Measurements from ENCODE around the gene TRIM10. TPM values are rescaled to one million over a fixed set of nuclear protein-coding genes. Genes with fewer than 3 reads are reported as not detected.

Gene TRIM10
- total and polyA plus RNA-seq, 2 donors (not counting 1 experiment from before 2014, with no cell fraction given), result not detected

GRCh38 chr6:30135757-30136156 lies 25.3 kb downstream of the TRIM10 start, which contains the start of gene TRIM40:
TRIM40 (plus strand) TSS chr6:30136140; CDS start chr6:30137037, 897 bp downstream.
- Mint-ChIP-seq H3K4me3 (no peak within 1 kb of the TSS), H3K4me1 (peaks cover 3% of the 10 kb centered on the region), H3K27me3 (peaks cover 50% of the 10 kb centered on the region), H3K27ac (no peak within 1 kb of the TSS), H3K9me3 (ENCODE audit: insufficient read depth) (no peaks in the 10 kb centered on the region)
- intact Hi-C loops (cut with micrococcal nuclease), result loop anchor here (10.0 kb wide), 1 partner anchor 121 kb away; no protein-coding TSS in a partner anchor
- no peak within 1 kb of the TSS for H3K9ac ChIP-seq (ENCODE audit: low read length)
- no peaks in the 10 kb centered on the region for H3K36me3 ChIP-seq (replicated peaks in 1 of 2; ENCODE audit: control extremely low read depth in 1 of 2, control insufficient read depth in 1 of 2, extremely low read depth in 1 of 2, insufficient read depth in 2 of 2, low read length in 1 of 2)
- no peak within 1 kb of the TSS for H3K4me3 ChIP-seq (ENCODE audit: control extremely low read depth in 1 of 5, extremely low read depth in 1 of 5, insufficient read depth in 1 of 5, low read depth in 2 of 5, low read length in 4 of 5)
- WGBS (ENCODE audit: insufficient coverage), result no CpG with 5 or more reads among the region's 4 CpGs
- no peak within 1 kb of the TSS for H2AFZ ChIP-seq (ENCODE audit: insufficient read depth, low read depth, low read length, poor library complexity, severe bottlenecking)
- no peak within 1 kb of the TSS for H3K4me2 ChIP-seq (replicated peaks; ENCODE audit: low read depth, low read length, poor library complexity, severe bottlenecking)
- DNase-seq (no peak), ATAC-seq (ENCODE audit: low read depth) (no peak)
- no peak within 1 kb of the TSS for H3K27ac ChIP-seq (ENCODE audit: low read length in 2 of 2)
- TF ChIP-seq EZH2 (IDR thresholded peaks at IDR 0.05; ENCODE audit: borderline replicate concordance, insufficient read depth, low read depth, low read length, poor library complexity, severe bottlenecking) (no peak), CTCF (IDR thresholded peaks at IDR 0.05) (no peak)
- H4K20me1 ChIP-seq (ENCODE audit: control insufficient read depth, insufficient read depth, low read length, poor library complexity, severe bottlenecking), result no peaks in the 10 kb centered on the region
- H3K79me2 ChIP-seq (ENCODE audit: control insufficient read depth, insufficient read depth, low read length), result no peaks in the 10 kb centered on the region
- H3K4me1 ChIP-seq (ENCODE audit: control insufficient read depth in 2 of 2, insufficient read depth in 2 of 2, low read length in 2 of 2), result peaks cover 2% of the 10 kb centered on the region in 2 donors
- CTCF ChIA-PET, result interaction anchor here (0.7 to 1.5 kb wide), 2 partner anchors 31 to 33 kb away, joined by 3 to 6 read pairs; no protein-coding TSS in a partner anchor
- H3K9me3 ChIP-seq (ENCODE audit: control extremely low read depth in 1 of 3, control insufficient read depth in 2 of 3, insufficient read depth in 1 of 3, low read length in 2 of 3), result no peaks in the 10 kb centered on the region
- POLR2A ChIA-PET, result no interaction called here
- H3K27me3 ChIP-seq (replicated peaks in 1 of 4; ENCODE audit: control extremely low read depth in 1 of 4, control insufficient read depth in 3 of 4, insufficient read depth in 4 of 4, low read length in 3 of 4), result peaks cover 0 to 32% (median 24%) of the 10 kb centered on the region in 4 experiments

GRCh38 chr6:30135147-30135546 lies 25.9 kb downstream of the TRIM10 start:
- Histone ChIP-seq H3K36me3 (replicated peaks in 1 of 2; ENCODE audit: control extremely low read depth in 1 of 2, control insufficient read depth in 1 of 2, extremely low read depth in 1 of 2, insufficient read depth in 2 of 2, low read length in 1 of 2) (no peaks in the 10 kb centered on the region), H3K4me3 (ENCODE audit: control extremely low read depth in 1 of 5, extremely low read depth in 1 of 5, insufficient read depth in 1 of 5, low read depth in 2 of 5, low read length in 4 of 5) (no peak overlapping the region), H3K4me1 (ENCODE audit: control insufficient read depth in 2 of 2, insufficient read depth in 2 of 2, low read length in 2 of 2) (peaks cover 3 to 4% of the 10 kb centered on the region in 2 donors), H2AFZ (ENCODE audit: insufficient read depth, low read depth, low read length, poor library complexity, severe bottlenecking) (no peak overlapping the region), H4K20me1 (ENCODE audit: control insufficient read depth, insufficient read depth, low read length, poor library complexity, severe bottlenecking) (no peaks in the 10 kb centered on the region), H3K9ac (ENCODE audit: low read length) (no peak overlapping the region), H3K79me2 (ENCODE audit: control insufficient read depth, insufficient read depth, low read length) (no peaks in the 10 kb centered on the region), H3K9me3 (ENCODE audit: control extremely low read depth in 1 of 3, control insufficient read depth in 2 of 3, insufficient read depth in 1 of 3, low read length in 2 of 3) (no peaks in the 10 kb centered on the region), H3K27me3 (replicated peaks in 1 of 4; ENCODE audit: control extremely low read depth in 1 of 4, control insufficient read depth in 3 of 4, insufficient read depth in 4 of 4, low read length in 3 of 4) (peaks cover 0 to 36% (median 29%) of the 10 kb centered on the region in 4 experiments), H3K4me2 (replicated peaks; ENCODE audit: low read depth, low read length, poor library complexity, severe bottlenecking) (no peak overlapping the region), H3K27ac (ENCODE audit: low read length in 2 of 2) (no peak overlapping the region)
- Mint-ChIP-seq H3K27me3 (peaks cover 52% of the 10 kb centered on the region), H3K4me1 (peaks cover 3% of the 10 kb centered on the region), H3K4me3 (no peak overlapping the region), H3K27ac (no peak overlapping the region), H3K9me3 (ENCODE audit: insufficient read depth) (no peaks in the 10 kb centered on the region)
- TF ChIP-seq EZH2 (IDR thresholded peaks at IDR 0.05; ENCODE audit: borderline replicate concordance, insufficient read depth, low read depth, low read length, poor library complexity, severe bottlenecking) (no peak), CTCF (IDR thresholded peaks at IDR 0.05) (no peak)
- no CpG with 5 or more reads among the region's 2 CpGs for WGBS (ENCODE audit: insufficient coverage)
- intact Hi-C loops (cut with micrococcal nuclease), result loop anchor here (10.0 kb wide), 1 partner anchor 120 kb away; no protein-coding TSS in a partner anchor
- DNase-seq (no peak), ATAC-seq (ENCODE audit: low read depth) (no peak)
- ChIA-PET POLR2A (no interaction called here), CTCF (interaction anchor here (0.7 to 6.7 kb wide), 2 partner anchors 30 to 31 kb away, joined by 3 to 194 read pairs; no protein-coding TSS in a partner anchor)

Data from B cell (primary cell).